Right lobe of liver (tissue), 6 donors: ENCODE measurements around the gene GRIP1. TPM values are rescaled to one million over a fixed set of nuclear protein-coding genes. Genes with fewer than 3 reads are reported as not detected.

Experiments
- ATAC-seq, 4 donors: fragments of 200-7000 bp; cut with Tn5 transposase; one replicate each; pipeline ENCODE4 v1.9.1; 2020; ENCODE audit warnings: mild to moderate bottlenecking in 4 of 4, moderate library complexity in 4 of 4
- DNase-seq, 3 donors: peaks; one replicate each; pipeline ENCODE4 v3.0.0-alpha.2; 2020
- H3K27ac ChIP-seq, 3 donors: fragments of 200-600 bp; one replicate each; pipeline ENCODE4 v1.8.0; 2022
- H3K27me3 ChIP-seq, 2 donors: fragments of 200-600 bp; one replicate each; pipeline ENCODE4 v1.8.0; 2022
- H3K36me3 ChIP-seq, 4 donors: fragments of 200-600 bp; sonication (generic) in 1 of 4; one replicate each; pipeline versions ENCODE4 v1.5.1 to v1.8.0; 2017 to 2022; ENCODE audit warnings: control low read depth in 1 of 4
- H3K4me1 ChIP-seq, 4 donors: fragments of 200-600 bp; sonication (generic) in 1 of 4; one replicate each; pipeline versions ENCODE4 v1.5.1 to v1.8.0; 2017 to 2022; ENCODE audit warnings: control low read depth in 1 of 4
- H3K4me3 ChIP-seq, 3 donors: fragments of 200-600 bp; one replicate each; pipeline ENCODE4 v1.8.0; 2022
- H3K9me3 ChIP-seq, 4 donors: fragments of 200-600 bp; sonication (generic) in 1 of 4; one replicate each; pipeline versions ENCODE4 v1.5.1 to v1.8.0; 2017 to 2022; ENCODE audit warnings: control low read depth in 1 of 4
- POLR2A ChIP-seq: fragments of 450-650 bp; IDR thresholded peaks from one replicate; pipeline ENCODE4 v1.6.1; 2017; ENCODE audit warnings: antibody characterized with exemption, mild to moderate bottlenecking
- WGBS: methylation state at CpG from one replicate; pipeline ENCODE4 v1.1.6; 2018; ENCODE audit warnings: low coverage, low lambda C conversion rate; ENCODE audit not compliant: insufficient coverage; ENCODE audit errors: missing lambda C conversion rate; 5-methylcytosine and 5-hydroxymethylcytosine counted together
- intact Hi-C, 2 donors: fragments of 100-400 bp; cut with DNase I; formaldehyde crosslinking; loops; one replicate each; pipeline versions ENCODE4 v1.11.2 to v1.14.1; 2022
- total RNA-seq, 6 experiments: library from RNA; depleted of rRNA in 2 of 6; stranded (reverse); fragments of >200 nt in 2 of 6; fragmentation: NEBNext Ultra II Directional in 3 of 6; extraction: Animal tissue kit (Norgen Biotek cat#: 25700) in 3 of 6; gene quantifications; one replicate each; pipeline versions ENCODE4 v1.1.0 to v1.2.4, GENCODE V29; 2016 to 2023
- TF ChIP-seq, protein P1 (sequence below), 4 donors: fragments of 200-600 bp in 3 of 4; fragments of 450-650 bp in 1 of 4; IDR thresholded peaks; one replicate each; pipeline versions ENCODE4 v1.5.1 to v1.8.0; 2016 to 2022; ENCODE audit warnings: antibody characterized with exemption in 4 of 4, mild to moderate bottlenecking in 2 of 4
- donor health status: DM: no; HTN: yes; CAD: no.
- donor health status: DM: no; HTN: no; CAD: no.
- donor health status: DM: no; HTN: no; CAD: no.
- donor health status: DM: no; HTN: yes; CAD: no.
- donor health status: DM: no; HTN: yes; CAD: no.

The GRIP1 gene
- total RNA-seq, 6 experiments from 2014 or later = 0.22 to 0.78 (median 0.26) TPM; not detected in 3

DNA sequence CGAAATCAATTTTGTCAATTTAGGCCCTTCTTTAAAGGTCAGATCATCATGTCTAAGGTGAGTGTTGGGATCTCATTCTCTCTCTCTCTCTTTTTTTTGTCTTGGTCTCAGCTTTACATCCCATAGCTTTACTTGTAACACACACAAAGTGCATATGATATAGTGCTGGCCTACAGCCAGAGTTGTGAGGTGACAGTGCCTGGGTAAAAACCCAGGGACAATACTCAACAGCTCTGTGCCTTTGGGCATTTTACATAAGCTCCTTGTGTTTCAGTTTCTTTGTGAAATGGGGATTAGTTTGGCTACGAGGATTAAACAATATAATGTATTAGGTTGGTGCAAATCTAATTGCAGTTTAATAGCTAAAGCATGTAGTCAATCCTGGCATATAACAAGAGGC is 40.2 kb downstream of the GRIP1 start:
- ATAC-seq = no peak
- Histone ChIP-seq H3K27me3 (no peaks in the 10 kb centered on the region), H3K9me3 (no peaks in the 10 kb centered on the region), H3K27ac (no peak overlapping the region), H3K36me3 (no peaks in the 10 kb centered on the region), H3K4me3 (no peak overlapping the region), H3K4me1 (no peaks in the 10 kb centered on the region)
- intact Hi-C loops = no loop called here
- WGBS = 72% methylated on average over 2 of the region's 2 CpGs
- no peak for DNase-seq
- TF ChIP-seq, protein P1, sequence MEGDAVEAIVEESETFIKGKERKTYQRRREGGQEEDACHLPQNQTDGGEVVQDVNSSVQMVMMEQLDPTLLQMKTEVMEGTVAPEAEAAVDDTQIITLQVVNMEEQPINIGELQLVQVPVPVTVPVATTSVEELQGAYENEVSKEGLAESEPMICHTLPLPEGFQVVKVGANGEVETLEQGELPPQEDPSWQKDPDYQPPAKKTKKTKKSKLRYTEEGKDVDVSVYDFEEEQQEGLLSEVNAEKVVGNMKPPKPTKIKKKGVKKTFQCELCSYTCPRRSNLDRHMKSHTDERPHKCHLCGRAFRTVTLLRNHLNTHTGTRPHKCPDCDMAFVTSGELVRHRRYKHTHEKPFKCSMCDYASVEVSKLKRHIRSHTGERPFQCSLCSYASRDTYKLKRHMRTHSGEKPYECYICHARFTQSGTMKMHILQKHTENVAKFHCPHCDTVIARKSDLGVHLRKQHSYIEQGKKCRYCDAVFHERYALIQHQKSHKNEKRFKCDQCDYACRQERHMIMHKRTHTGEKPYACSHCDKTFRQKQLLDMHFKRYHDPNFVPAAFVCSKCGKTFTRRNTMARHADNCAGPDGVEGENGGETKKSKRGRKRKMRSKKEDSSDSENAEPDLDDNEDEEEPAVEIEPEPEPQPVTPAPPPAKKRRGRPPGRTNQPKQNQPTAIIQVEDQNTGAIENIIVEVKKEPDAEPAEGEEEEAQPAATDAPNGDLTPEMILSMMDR (IDR thresholded peaks at IDR 0.05) = no peak
- no peak for TF ChIP-seq POLR2A

DNA sequence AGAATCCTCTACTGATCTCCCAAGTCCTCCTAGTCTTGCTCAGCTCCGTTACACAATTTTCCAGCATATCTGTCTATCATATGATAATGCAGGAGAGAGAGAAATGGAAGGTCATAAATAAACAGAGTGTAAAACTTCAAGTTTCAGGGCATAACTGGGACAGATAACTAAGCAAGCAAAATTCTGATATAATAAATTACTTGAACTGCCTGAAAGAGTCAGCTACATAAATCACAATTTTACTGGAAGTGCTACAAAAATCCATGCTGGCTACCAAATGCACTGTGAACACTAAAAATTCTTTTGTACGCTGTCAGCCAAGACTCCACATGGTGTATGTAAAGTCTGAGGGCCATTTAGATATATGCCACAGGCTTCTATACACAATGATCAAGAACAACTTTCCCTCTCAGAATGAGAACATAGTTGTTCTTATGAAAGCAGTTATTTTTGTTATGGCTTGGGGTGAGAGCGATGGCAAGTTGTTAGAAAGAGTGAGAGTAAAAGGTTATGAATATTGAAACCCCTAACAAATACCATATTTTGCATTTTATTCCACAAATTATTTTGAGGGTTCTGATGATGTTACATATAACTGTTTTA is 41.1 kb downstream of the GRIP1 start:
- intact Hi-C loops = no loop called here
- TF ChIP-seq, protein P1 (IDR thresholded peaks at IDR 0.05) = no peak
- TF ChIP-seq POLR2A = no peak
- H3K4me3 ChIP-seq = no peak overlapping the region
- no peak for ATAC-seq
- no peaks in the 10 kb centered on the region for H3K9me3 ChIP-seq
- no peaks in the 10 kb centered on the region for H3K4me1 ChIP-seq
- 72% methylated on average over 3 of the region's 3 CpGs for WGBS
- no peaks in the 10 kb centered on the region for H3K36me3 ChIP-seq
- no peaks in the 10 kb centered on the region for H3K27me3 ChIP-seq
- no peak for DNase-seq
- no peak overlapping the region for H3K27ac ChIP-seq

DNA sequence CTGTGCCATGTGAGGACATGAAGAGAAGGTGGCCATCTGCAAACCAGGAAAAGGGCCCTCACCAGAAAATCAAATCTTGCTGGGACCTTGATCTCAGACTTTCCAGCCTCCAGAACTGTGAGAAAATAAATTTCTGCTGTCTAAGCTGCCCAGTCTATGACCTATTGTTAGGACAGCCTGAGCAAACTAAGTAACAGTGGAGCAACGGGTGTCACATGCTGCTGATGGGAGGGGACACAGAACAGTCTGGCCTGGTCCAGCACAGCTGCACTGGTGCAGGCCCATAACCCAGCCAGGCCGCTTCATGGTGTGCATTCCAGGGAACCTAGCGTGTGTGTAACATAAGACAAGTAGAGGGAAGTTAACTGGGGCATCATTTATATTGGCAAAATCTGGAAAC is 42.1 kb downstream of the GRIP1 start:
- DNase-seq (no peak), ATAC-seq (peak in 2 of 4 donors; percentile 13 to 44)
- TF ChIP-seq, protein P1 (IDR thresholded peaks at IDR 0.05) = no peak
- no peak for TF ChIP-seq POLR2A
- H3K36me3 ChIP-seq = no peaks in the 10 kb centered on the region
- WGBS = 70% methylated on average over 3 of the region's 3 CpGs
- no peaks in the 10 kb centered on the region for H3K27me3 ChIP-seq
- no peak overlapping the region for H3K27ac ChIP-seq
- intact Hi-C loops = no loop called here
- H3K4me1 ChIP-seq = no peaks in the 10 kb centered on the region
- H3K9me3 ChIP-seq = no peaks in the 10 kb centered on the region
- H3K4me3 ChIP-seq = no peak overlapping the region

DNA sequence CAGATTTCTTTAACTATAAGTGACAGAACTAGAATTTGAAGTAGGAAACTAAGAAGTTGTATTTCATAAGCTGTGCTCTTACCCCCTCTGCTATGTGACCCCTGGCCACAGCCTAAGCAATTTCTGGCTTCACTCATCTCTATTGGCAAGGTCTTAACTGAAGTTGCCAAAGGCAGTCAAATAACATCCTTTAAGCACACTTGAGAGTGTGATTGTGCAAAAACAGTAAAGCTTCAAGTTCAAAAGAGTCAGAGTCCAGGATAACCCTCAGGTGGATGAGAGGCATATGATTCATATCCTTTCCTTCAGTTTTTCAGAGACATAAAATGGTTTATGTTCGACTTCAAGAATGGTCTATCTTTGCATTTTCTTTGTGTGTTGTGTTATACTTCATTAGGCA is 45.2 kb downstream of the GRIP1 start:
- 41% methylated on average over 1 of the region's 1 CpG for WGBS
- H3K27ac ChIP-seq = no peak overlapping the region

More for the DNA sequence above, 45.2 kb downstream of the GRIP1 start:
- ATAC-seq = no peak
- H3K36me3 ChIP-seq = no peaks in the 10 kb centered on the region
- intact Hi-C loops = no loop called here
- TF ChIP-seq, protein P1 (IDR thresholded peaks at IDR 0.05) = no peak
- no peak for TF ChIP-seq POLR2A
- no peak overlapping the region for H3K4me3 ChIP-seq
- no peak for DNase-seq
- no peaks in the 10 kb centered on the region for H3K9me3 ChIP-seq
- no peaks in the 10 kb centered on the region for H3K27me3 ChIP-seq
- H3K4me1 ChIP-seq = peaks cover 0 to 9% (median 4%) of the 10 kb centered on the region in 4 donors
